Lung (tissue), 12 donors: ENCODE measurements around the gene DCAF10. TPM values are rescaled to one million over a fixed set of nuclear protein-coding genes. Genes with fewer than 3 reads are reported as not detected.
"Not testable (repeated sequence)": the region's sequence is repeated elsewhere in the genome, so short reads cannot be mapped to it uniquely, and the experiment has no call there.

Experiments used
- ATAC-seq: fragments of 200-7000 bp; cut with Tn5 transposase; one replicate; pipeline ENCODE4 v1.9.1; 2020; ENCODE audit warnings: moderate number of reproducible peaks; ENCODE audit not compliant: insufficient read depth, low FRiP score
- DNase-seq, 3 donors: peaks; one replicate each; pipeline ENCODE4 v3.0.0-alpha.2; 2013 to 2017
- H3K27ac ChIP-seq, 2 donors: one replicate each; pipeline ENCODE4 v1.5.1; 2013; ENCODE audit warnings: mild to moderate bottlenecking in 2 of 2, moderate library complexity in 2 of 2, control low read depth in 1 of 2, inconsistent platforms in 1 of 2, low read depth in 1 of 2, low read length in 1 of 2
- H3K27me3 ChIP-seq, 3 donors: one replicate each; pipeline ENCODE4 v1.5.1; 2013; ENCODE audit warnings: low read length in 2 of 3; ENCODE audit not compliant: control insufficient read depth in 3 of 3, insufficient read depth in 3 of 3
- H3K36me3 ChIP-seq, 4 donors: one replicate each; pipeline ENCODE4 v1.5.1; 2013; ENCODE audit warnings: low read length in 4 of 4, mild to moderate bottlenecking in 1 of 4, moderate library complexity in 1 of 4; ENCODE audit not compliant: control insufficient read depth in 4 of 4, insufficient read depth in 4 of 4
- H3K4me1 ChIP-seq, 5 donors: one replicate each; pipeline ENCODE4 v1.5.1; 2013; ENCODE audit warnings: low read length in 5 of 5, mild to moderate bottlenecking in 2 of 5, moderate library complexity in 1 of 5; ENCODE audit not compliant: control insufficient read depth in 5 of 5, insufficient read depth in 5 of 5
- H3K4me3 ChIP-seq: one replicate; pipeline ENCODE4 v1.5.1; 2013; ENCODE audit warnings: mild to moderate bottlenecking, control low read depth, moderate library complexity
- H3K9ac ChIP-seq, 2 donors: one replicate each; pipeline ENCODE4 v1.5.1; 2013; ENCODE audit warnings: low read length in 2 of 2, control low read depth in 1 of 2; ENCODE audit not compliant: insufficient read depth in 1 of 2
- H3K9me3 ChIP-seq, 4 donors: one replicate each; pipeline ENCODE4 v1.5.1; 2013; ENCODE audit warnings: low read length in 3 of 4, mild to moderate bottlenecking in 1 of 4, moderate library complexity in 1 of 4; ENCODE audit not compliant: control insufficient read depth in 4 of 4, insufficient read depth in 3 of 4
- WGBS, 2 donors: extraction: QIAGEN DNeasy Blood & Tissue Kit; methylation state at CpG; one replicate each; pipeline ENCODE4 v1.1.7; 2013; 5-methylcytosine and 5-hydroxymethylcytosine counted together
- polyA plus RNA-seq, 2 donors: library from polyadenylated mRNA; stranded (reverse); fragments of 200-250 nt; gene quantifications; one replicate each; pipeline ENCODE4 v1.2.1, GENCODE V29; 2013
- total RNA-seq, 2 donors: library from RNA; depleted of rRNA in 1 of 2; stranded (reverse); fragments of >200 nt in 1 of 2; gene quantifications; one replicate each; pipeline ENCODE4 v1.2.1, GENCODE V29; 2014 to 2021
- TF ChIP-seq, protein P1 (sequence below): IDR thresholded peaks from 2 replicates; pipeline ENCODE4 v1.5.1; 2012; ENCODE audit warnings: mild to moderate bottlenecking; ENCODE audit errors: control extremely low read depth, extremely low read depth
- donor health status: control.
- donor health status: control.
- donor health status: Bipolar disorder and iron deficiency.
- donor health status: healthy.
- donor health status: DM: yes; HTN: yes; CAD: no.

The DCAF10 gene
- total and polyA plus RNA-seq, 4 donors = 5.8 to 35.5 (median 13.8) TPM

DNA sequence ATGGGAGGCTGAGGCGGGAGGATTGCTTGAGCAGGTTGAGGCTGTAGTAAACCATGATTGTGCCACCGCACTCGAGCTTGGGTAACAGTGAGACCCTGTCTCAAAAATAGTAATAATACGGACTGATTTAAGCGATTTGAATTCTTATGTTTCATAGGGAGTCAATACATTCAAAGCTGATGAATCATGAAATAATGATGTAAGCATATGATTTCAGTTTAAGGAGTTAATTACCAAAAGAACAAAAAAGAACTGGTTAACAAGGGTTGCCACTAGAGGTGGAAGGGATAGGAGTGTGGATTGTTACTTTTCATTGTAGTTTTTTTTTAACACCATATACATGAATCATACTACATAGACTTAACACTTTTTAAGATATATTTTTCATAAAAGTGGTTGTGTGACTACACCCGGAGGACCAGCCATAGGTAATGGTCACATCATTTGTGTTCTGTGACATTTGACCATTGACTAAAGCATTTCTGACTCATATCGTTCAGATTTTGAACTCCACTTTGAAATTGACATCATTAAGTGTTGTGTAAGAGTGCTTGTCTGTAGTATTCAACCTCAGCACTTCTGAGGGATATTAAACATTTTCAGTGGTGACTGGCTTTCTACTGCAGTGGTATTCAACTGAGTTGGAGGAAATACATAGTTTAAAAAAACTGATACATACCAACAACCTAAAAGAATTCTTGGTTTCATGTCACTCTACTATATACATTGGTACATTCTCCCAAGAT lies 40.0 kb upstream of the DCAF10 start:
- 85 to 94% methylated on average over 7 of the region's 7 CpGs for WGBS, 2 donors
- Histone ChIP-seq H3K36me3 (peaks cover 3 to 10% (median 5%) of the 10 kb centered on the region in 4 donors), H3K4me1 (no peaks in the 10 kb centered on the region), H3K9ac (no peak overlapping the region), H3K27ac (no peak overlapping the region), H3K4me3 (no peak overlapping the region), H3K27me3 (no peaks in the 10 kb centered on the region), H3K9me3 (no peaks in the 10 kb centered on the region)
- ATAC-seq (peak; percentile 85), DNase-seq (no peak)
- TF ChIP-seq, protein P1, sequence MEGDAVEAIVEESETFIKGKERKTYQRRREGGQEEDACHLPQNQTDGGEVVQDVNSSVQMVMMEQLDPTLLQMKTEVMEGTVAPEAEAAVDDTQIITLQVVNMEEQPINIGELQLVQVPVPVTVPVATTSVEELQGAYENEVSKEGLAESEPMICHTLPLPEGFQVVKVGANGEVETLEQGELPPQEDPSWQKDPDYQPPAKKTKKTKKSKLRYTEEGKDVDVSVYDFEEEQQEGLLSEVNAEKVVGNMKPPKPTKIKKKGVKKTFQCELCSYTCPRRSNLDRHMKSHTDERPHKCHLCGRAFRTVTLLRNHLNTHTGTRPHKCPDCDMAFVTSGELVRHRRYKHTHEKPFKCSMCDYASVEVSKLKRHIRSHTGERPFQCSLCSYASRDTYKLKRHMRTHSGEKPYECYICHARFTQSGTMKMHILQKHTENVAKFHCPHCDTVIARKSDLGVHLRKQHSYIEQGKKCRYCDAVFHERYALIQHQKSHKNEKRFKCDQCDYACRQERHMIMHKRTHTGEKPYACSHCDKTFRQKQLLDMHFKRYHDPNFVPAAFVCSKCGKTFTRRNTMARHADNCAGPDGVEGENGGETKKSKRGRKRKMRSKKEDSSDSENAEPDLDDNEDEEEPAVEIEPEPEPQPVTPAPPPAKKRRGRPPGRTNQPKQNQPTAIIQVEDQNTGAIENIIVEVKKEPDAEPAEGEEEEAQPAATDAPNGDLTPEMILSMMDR = no peak

GRCh38 chr9:37761511-37761910 lies 39.1 kb upstream of the DCAF10 start:
- 66 to 78% methylated on average over 3 of the region's 3 CpGs for WGBS, 2 donors
- ATAC-seq (no peak), DNase-seq (no peak)
- Histone ChIP-seq H3K9me3 (no peaks in the 10 kb centered on the region), H3K27me3 (no peaks in the 10 kb centered on the region), H3K4me3 (no peak overlapping the region), H3K36me3 (peaks cover 3 to 10% (median 5%) of the 10 kb centered on the region in 4 donors), H3K4me1 (no peaks in the 10 kb centered on the region), H3K9ac (no peak overlapping the region), H3K27ac (no peak overlapping the region)
- TF ChIP-seq, protein P1 = no peak

- not testable (repeated sequence) for DNase-seq, H3K9me3 ChIP-seq, H3K9ac ChIP-seq, H3K27ac ChIP-seq, H3K27me3 ChIP-seq, H3K4me3 ChIP-seq, H3K4me1 ChIP-seq, ATAC-seq, H3K36me3 ChIP-seq
- 91 to 92% methylated on average over 5 to 6 of the region's 6 CpGs for WGBS, 2 donors
Measured at GRCh38 chr9:37765263-37765662, 35.3 kb upstream of the DCAF10 start.

DNA sequence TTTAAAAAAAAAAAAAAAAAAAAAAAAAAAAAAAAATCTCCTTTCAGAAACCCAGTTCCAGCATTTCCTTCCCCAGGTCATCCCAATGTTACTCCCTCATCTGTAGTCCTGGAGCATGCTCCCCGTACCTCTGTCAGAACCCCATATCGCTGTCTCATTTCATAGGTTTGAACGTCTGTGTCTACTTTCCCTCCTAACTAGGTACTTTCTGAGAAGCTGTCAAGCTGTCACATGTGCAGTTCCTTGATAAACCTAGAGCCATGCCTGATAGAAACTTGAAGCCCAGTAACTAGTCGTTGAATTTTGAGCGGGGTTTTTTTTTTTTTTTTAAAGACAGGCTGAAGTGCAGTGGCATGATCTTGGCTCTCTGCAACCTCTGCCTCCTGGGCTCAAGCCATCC lies 31.3 kb upstream of the DCAF10 start:
- H3K36me3 ChIP-seq = peaks cover 8 to 17% (median 9%) of the 10 kb centered on the region in 4 donors
- H3K4me1 ChIP-seq = no peaks in the 10 kb centered on the region
- DNase-seq = no peak
- TF ChIP-seq, protein P1 = no peak
- no peak overlapping the region for H3K9ac ChIP-seq
- H3K4me3 ChIP-seq = no peak overlapping the region
- H3K27ac ChIP-seq = no peak overlapping the region
- 90 to 93% methylated on average over 5 of the region's 5 CpGs for WGBS, 2 donors
- H3K9me3 ChIP-seq = no peaks in the 10 kb centered on the region
- no peaks in the 10 kb centered on the region for H3K27me3 ChIP-seq
- ATAC-seq = no peak
